Body of pancreas (tissue), 4 donors: Measurements from ENCODE around the gene GRIN1. TPM values are rescaled to one million over a fixed set of nuclear protein-coding genes. Genes with fewer than 3 reads are reported as not detected.

ENCODE experiments used
- ATAC-seq: fragments of 150-250 bp; one replicate; pipeline ENCODE4 v1.9.1; 2016
- DNase-seq, 4 donors: peaks; one replicate each; pipeline ENCODE4 v3.0.0-alpha.2; 2019
- H3K27ac ChIP-seq, 4 donors: fragments of 200-600 bp; sonication (generic); 1 replicate in 3 of 4; 2 replicates in 1 of 4; pipeline versions ENCODE4 v1.5.1 to v1.6.1; 2016 to 2019; ENCODE audit warnings: mild to moderate bottlenecking in 1 of 4, mixed read lengths in 1 of 4, moderate library complexity in 1 of 4
- H3K27me3 ChIP-seq, 2 donors: fragments of 200-600 bp; sonication (generic); one replicate each; pipeline ENCODE4 v1.6.0; 2016; ENCODE audit warnings: mild to moderate bottlenecking in 1 of 2
- H3K36me3 ChIP-seq, 2 donors: fragments of 200-600 bp; sonication (generic); replicated peaks in 1 of 2; 2 replicates each; pipeline ENCODE4 v1.5.1; 2016; ENCODE audit warnings: low read depth in 2 of 2; ENCODE audit not compliant: insufficient read depth in 1 of 2
- H3K4me1 ChIP-seq: fragments of 200-600 bp; sonication (generic); one replicate; pipeline ENCODE4 v1.6.0; 2016
- H3K4me3 ChIP-seq, 2 donors: fragments of 200-600 bp; sonication (generic); 1 replicate in 1 of 2; 2 replicates in 1 of 2; pipeline ENCODE4 v1.5.1; 2016 to 2019
- H3K9me3 ChIP-seq, 3 donors: fragments of 200-600 bp; sonication (generic); 1 replicate in 2 of 3; 2 replicates in 1 of 3; pipeline ENCODE4 v1.5.1; 2016
- POLR2A ChIP-seq, 3 donors: fragments of 450-650 bp; IDR thresholded peaks; one replicate each; pipeline ENCODE4 v1.6.1; 2016; ENCODE audit warnings: antibody characterized with exemption in 3 of 3, mild to moderate bottlenecking in 2 of 3
- WGBS, 2 donors: methylation state at CpG; one replicate each; pipeline ENCODE4 v1.1.5; 2017; 5-methylcytosine and 5-hydroxymethylcytosine counted together
- intact Hi-C: fragments of 100-400 bp; cut with DNase I; formaldehyde crosslinking; loops from one replicate; pipeline ENCODE4 v1.15.1; 2023
- total RNA-seq, 2 donors: library from RNA; depleted of rRNA; stranded (reverse); fragments of >200 nt; gene quantifications; one replicate each; pipeline ENCODE4 v1.1.0, GENCODE V29; 2016
- TF ChIP-seq, protein P1 (sequence below), 7 experiments: fragments of 450-650 bp in 4 of 7; fragments of 200-600 bp in 3 of 7; sonication (generic) in 3 of 7; IDR thresholded peaks; one replicate each; pipeline ENCODE4 v1.5.1; 2016 to 2019; ENCODE audit warnings: antibody characterized with exemption in 7 of 7

GRIN1 gene
- total RNA-seq, 2 donors from 2014 or later: not detected

DNA sequence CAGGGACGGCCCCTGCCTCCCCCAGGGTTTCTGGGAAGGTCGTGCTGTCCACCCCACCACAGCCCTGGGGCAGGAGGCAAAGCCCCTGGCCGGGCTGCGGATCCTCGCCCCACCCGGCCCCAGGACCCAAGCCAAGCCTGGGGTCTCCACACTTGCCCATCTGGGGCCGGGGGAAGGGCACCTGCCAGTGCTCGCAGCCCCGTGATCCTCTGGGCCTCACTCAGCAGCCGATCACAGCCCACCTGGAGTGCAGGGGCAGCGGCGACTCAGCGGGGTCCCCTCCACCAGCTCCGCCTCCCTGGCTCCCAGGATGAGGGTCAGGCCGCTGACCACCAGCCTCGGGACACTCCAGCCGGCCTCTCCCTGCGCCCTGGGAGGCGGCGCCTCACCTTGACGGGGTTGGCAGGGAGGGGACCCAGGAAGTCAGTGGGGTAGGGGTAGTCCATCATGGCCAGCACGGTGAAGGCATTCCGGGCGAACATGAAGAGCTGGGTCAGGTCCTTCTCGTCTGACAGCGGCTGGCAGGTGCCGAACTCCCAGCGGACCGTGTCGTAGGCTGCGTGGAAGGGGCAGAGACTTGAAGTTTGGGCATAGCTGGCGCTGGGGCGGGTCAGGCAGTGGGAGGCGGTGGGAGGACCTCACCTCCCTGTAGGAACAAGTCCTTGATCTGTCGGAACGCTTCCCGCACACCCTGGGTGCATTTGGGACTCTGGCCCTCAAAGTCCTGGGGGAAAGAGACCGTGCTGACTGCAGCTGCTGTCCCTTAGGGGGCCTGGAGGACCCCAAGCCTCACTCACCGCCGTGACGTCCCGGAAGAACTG is 26.2 kb upstream of the GRIN1 start:
- no peaks in the 10 kb centered on the region for H3K36me3 ChIP-seq

DNA sequence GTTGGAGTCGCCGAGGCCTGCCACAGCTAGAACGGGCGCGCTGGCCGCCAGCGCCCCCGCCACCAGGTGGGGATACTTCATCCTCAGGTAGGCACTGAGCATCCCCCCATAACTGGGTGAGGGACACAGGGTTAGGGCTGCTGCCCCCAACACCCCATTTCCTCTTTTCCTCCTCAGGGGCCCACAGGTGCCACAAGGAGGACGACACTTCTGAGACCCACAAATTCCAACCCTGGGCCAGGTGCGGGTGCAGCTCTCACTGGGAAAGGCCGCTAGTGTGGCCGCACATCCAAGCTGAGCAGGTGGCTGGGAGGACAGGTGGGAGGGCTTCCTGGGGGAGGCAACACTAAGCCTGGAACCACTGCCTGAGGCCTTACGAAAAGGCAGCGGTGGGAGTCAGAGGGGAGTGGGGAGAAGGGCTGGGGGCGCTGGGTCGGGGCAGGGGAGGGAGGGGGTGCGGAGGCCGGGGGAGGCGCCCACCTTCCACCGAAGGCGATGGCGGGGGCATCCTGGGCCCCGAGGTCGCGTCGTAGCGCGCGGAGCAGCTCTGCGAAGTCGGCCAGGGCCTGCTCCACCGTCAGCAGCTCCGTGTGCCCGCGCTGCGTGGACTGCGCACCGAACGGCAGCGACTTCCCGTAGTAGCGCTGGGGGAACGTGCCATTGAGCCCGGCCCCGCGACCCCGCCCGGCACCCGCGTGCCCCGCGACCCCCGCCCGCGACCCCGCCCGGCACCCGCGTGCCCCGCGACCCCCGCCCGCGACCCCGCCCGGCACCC is 25.4 kb upstream of the GRIN1 start:
- H3K9me3 ChIP-seq: no peaks in the 10 kb centered on the region
- intact Hi-C loops: no loop called here
- TF ChIP-seq POLR2A (IDR thresholded peaks at IDR 0.05): no peak
- TF ChIP-seq, protein P1, sequence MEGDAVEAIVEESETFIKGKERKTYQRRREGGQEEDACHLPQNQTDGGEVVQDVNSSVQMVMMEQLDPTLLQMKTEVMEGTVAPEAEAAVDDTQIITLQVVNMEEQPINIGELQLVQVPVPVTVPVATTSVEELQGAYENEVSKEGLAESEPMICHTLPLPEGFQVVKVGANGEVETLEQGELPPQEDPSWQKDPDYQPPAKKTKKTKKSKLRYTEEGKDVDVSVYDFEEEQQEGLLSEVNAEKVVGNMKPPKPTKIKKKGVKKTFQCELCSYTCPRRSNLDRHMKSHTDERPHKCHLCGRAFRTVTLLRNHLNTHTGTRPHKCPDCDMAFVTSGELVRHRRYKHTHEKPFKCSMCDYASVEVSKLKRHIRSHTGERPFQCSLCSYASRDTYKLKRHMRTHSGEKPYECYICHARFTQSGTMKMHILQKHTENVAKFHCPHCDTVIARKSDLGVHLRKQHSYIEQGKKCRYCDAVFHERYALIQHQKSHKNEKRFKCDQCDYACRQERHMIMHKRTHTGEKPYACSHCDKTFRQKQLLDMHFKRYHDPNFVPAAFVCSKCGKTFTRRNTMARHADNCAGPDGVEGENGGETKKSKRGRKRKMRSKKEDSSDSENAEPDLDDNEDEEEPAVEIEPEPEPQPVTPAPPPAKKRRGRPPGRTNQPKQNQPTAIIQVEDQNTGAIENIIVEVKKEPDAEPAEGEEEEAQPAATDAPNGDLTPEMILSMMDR (IDR thresholded peaks at IDR 0.05): no peak
- H3K4me3 ChIP-seq: no peak overlapping the region
- H3K36me3 ChIP-seq: no peaks in the 10 kb centered on the region
- no peak overlapping the region for H3K27ac ChIP-seq
- H3K27me3 ChIP-seq: no peaks in the 10 kb centered on the region
- no peak for DNase-seq
- ATAC-seq: no peak
- H3K4me1 ChIP-seq: peaks cover 17% of the 10 kb centered on the region
- WGBS, 2 donors: 42 to 88% methylated on average over 15 to 36 of the region's 66 CpGs

More for the DNA sequence above, 26.2 kb upstream of the GRIN1 start:
- no peak for DNase-seq
- no peak for TF ChIP-seq POLR2A (IDR thresholded peaks at IDR 0.05)
- TF ChIP-seq, protein P1 (IDR thresholded peaks at IDR 0.05): no peak
- 94 to 96% methylated on average over 22 to 29 of the region's 42 CpGs for WGBS, 2 donors
- Histone ChIP-seq H3K27me3 (no peaks in the 10 kb centered on the region), H3K4me1 (peaks cover 17% of the 10 kb centered on the region), H3K27ac (no peak overlapping the region), H3K9me3 (no peaks in the 10 kb centered on the region), H3K4me3 (no peak overlapping the region)
- intact Hi-C loops: no loop called here
- ATAC-seq: no peak

GRCh38 chr9:137114220-137114612 is 24.7 kb upstream of the GRIN1 start:
- no peaks in the 10 kb centered on the region for H3K36me3 ChIP-seq
- TF ChIP-seq, protein P1 (IDR thresholded peaks at IDR 0.05): no peak
- no peak for TF ChIP-seq POLR2A (IDR thresholded peaks at IDR 0.05)
- peak; percentile 31 for ATAC-seq
- no peak for DNase-seq
- H3K9me3 ChIP-seq: no peaks in the 10 kb centered on the region
- peaks cover 17% of the 10 kb centered on the region for H3K4me1 ChIP-seq
- 0 to 1% methylated on average over 8 to 22 of the region's 45 CpGs for WGBS, 2 donors
- H3K4me3 ChIP-seq: peak overlapping the region; percentile 51 to 55
- intact Hi-C loops: no loop called here
- H3K27ac ChIP-seq: peak overlapping the region in 2 of 4 donors; percentile 1 to 34
- H3K27me3 ChIP-seq: no peaks in the 10 kb centered on the region

- DNase-seq (peak; percentile 68 to 81 (median 74)), ATAC-seq (peak; percentile 86)
- Histone ChIP-seq H3K27me3 (no peaks in the 10 kb centered on the region), H3K4me1 (peaks cover 17% of the 10 kb centered on the region), H3K27ac (peak within 1 kb of the TSS in 2 of 4 donors; percentile 1 to 34), H3K4me3 (peak within 1 kb of the TSS; percentile 51 to 55), H3K36me3 (no peaks in the 10 kb centered on the region), H3K9me3 (no peaks in the 10 kb centered on the region)
- intact Hi-C loops: loop anchor here (5.0 kb wide), 1 partner anchor 117 kb away; the partner anchor contains the start of gene SLC34A3
- WGBS, 2 donors: 0 to 2% methylated on average over 10 to 53 of the region's 70 CpGs
- TF ChIP-seq POLR2A (IDR thresholded peaks at IDR 0.05): peak in 2 of 3 donors; percentile 22 to 40
- TF ChIP-seq, protein P1 (IDR thresholded peaks at IDR 0.05): no peak
Observed at GRCh38 chr9:137114613-137115393, 24.2 kb upstream of the GRIN1 start, which contains the start of gene DPP7. Gene DPP7 (minus strand): TSS chr9:137114733. CDS start chr9:137114713, 20 bp downstream.
